Measurements from ENCODE around the gene SRGAP3.

DNA sequence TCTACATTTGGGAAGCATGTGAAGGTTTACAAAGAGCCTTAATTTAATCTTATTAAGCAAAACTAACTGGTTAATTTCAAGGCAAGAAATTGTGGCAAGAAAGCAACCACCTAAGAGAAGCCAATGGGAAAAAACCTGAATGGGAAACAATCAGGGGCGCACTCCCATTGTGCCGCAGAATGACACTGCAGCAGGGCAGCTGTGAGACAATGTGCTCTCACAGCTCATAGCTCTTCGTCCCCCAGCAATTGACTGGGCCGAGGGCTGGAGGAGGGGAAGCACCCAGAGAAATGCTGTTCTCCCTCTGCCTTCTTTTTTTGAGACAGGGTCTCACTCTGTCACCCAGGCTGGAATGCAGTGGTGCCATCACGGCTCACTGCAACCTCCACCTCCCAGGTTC, 192.9 kb downstream of the SRGAP3 start:
- TF ChIP-seq, protein P1, sequence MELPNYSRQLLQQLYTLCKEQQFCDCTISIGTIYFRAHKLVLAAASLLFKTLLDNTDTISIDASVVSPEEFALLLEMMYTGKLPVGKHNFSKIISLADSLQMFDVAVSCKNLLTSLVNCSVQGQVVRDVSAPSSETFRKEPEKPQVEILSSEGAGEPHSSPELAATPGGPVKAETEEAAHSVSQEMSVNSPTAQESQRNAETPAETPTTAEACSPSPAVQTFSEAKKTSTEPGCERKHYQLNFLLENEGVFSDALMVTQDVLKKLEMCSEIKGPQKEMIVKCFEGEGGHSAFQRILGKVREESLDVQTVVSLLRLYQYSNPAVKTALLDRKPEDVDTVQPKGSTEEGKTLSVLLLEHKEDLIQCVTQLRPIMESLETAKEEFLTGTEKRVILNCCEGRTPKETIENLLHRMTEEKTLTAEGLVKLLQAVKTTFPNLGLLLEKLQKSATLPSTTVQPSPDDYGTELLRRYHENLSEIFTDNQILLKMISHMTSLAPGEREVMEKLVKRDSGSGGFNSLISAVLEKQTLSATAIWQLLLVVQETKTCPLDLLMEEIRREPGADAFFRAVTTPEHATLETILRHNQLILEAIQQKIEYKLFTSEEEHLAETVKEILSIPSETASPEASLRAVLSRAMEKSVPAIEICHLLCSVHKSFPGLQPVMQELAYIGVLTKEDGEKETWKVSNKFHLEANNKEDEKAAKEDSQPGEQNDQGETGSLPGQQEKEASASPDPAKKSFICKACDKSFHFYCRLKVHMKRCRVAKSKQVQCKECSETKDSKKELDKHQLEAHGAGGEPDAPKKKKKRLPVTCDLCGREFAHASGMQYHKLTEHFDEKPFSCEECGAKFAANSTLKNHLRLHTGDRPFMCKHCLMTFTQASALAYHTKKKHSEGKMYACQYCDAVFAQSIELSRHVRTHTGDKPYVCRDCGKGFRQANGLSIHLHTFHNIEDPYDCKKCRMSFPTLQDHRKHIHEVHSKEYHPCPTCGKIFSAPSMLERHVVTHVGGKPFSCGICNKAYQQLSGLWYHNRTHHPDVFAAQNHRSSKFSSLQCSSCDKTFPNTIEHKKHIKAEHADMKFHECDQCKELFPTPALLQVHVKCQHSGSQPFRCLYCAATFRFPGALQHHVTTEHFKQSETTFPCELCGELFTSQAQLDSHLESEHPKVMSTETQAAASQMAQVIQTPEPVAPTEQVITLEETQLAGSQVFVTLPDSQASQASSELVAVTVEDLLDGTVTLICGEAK (IDR thresholded peaks at IDR 0.05; ENCODE audit: borderline replicate concordance), result no peak
- TF ChIP-seq, protein P2, sequence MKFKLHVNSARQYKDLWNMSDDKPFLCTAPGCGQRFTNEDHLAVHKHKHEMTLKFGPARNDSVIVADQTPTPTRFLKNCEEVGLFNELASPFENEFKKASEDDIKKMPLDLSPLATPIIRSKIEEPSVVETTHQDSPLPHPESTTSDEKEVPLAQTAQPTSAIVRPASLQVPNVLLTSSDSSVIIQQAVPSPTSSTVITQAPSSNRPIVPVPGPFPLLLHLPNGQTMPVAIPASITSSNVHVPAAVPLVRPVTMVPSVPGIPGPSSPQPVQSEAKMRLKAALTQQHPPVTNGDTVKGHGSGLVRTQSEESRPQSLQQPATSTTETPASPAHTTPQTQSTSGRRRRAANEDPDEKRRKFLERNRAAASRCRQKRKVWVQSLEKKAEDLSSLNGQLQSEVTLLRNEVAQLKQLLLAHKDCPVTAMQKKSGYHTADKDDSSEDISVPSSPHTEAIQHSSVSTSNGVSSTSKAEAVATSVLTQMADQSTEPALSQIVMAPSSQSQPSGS (IDR thresholded peaks at IDR 0.05; ENCODE audit: low read length), result no peak
- TF ChIP-seq, protein P3, sequence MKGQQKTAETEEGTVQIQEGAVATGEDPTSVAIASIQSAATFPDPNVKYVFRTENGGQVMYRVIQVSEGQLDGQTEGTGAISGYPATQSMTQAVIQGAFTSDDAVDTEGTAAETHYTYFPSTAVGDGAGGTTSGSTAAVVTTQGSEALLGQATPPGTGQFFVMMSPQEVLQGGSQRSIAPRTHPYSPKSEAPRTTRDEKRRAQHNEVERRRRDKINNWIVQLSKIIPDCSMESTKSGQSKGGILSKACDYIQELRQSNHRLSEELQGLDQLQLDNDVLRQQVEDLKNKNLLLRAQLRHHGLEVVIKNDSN (IDR thresholded peaks at IDR 0.05; ENCODE audit: borderline replicate concordance, extremely low read length, insufficient read depth, low read depth, low read length), result no peak
- TF ChIP-seq POLR2A (IDR thresholded peaks at IDR 0.05; ENCODE audit: low read depth, low read length) (no peak), POLR2AphosphoS2 (IDR thresholded peaks at IDR 0.05; ENCODE audit: low read depth, low read length) (no peak), RCOR1 (conservative IDR thresholded peaks at IDR 0.05; ENCODE audit: low read depth, low read length) (no peak), GATAD2B (conservative IDR thresholded peaks at IDR 0.05; ENCODE audit: low read depth) (no peak), CEBPB (IDR thresholded peaks at IDR 0.05; ENCODE audit: borderline replicate concordance in 1 of 2, low read depth in 2 of 2, low read length in 2 of 2) (no peak), CHD4 (IDR thresholded peaks at IDR 0.05) (no peak), RAD21 (IDR thresholded peaks at IDR 0.05; ENCODE audit: insufficient read depth, low read depth, low read length) (no peak), RELA (IDR thresholded peaks at IDR 0.05; ENCODE audit: borderline replicate concordance, partially characterized antibody) (no peak)
- TF ChIP-seq, protein P4, sequence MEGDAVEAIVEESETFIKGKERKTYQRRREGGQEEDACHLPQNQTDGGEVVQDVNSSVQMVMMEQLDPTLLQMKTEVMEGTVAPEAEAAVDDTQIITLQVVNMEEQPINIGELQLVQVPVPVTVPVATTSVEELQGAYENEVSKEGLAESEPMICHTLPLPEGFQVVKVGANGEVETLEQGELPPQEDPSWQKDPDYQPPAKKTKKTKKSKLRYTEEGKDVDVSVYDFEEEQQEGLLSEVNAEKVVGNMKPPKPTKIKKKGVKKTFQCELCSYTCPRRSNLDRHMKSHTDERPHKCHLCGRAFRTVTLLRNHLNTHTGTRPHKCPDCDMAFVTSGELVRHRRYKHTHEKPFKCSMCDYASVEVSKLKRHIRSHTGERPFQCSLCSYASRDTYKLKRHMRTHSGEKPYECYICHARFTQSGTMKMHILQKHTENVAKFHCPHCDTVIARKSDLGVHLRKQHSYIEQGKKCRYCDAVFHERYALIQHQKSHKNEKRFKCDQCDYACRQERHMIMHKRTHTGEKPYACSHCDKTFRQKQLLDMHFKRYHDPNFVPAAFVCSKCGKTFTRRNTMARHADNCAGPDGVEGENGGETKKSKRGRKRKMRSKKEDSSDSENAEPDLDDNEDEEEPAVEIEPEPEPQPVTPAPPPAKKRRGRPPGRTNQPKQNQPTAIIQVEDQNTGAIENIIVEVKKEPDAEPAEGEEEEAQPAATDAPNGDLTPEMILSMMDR (IDR thresholded peaks at IDR 0.05 in 2 of 3, conservative IDR thresholded peaks at IDR 0.05 in 1 of 3; ENCODE audit: control insufficient read depth in 2 of 3, extremely low read depth in 1 of 3, insufficient read depth in 1 of 3, low read depth in 3 of 3, low read length in 3 of 3), result no peak
- TF ChIP-seq, protein P5, sequence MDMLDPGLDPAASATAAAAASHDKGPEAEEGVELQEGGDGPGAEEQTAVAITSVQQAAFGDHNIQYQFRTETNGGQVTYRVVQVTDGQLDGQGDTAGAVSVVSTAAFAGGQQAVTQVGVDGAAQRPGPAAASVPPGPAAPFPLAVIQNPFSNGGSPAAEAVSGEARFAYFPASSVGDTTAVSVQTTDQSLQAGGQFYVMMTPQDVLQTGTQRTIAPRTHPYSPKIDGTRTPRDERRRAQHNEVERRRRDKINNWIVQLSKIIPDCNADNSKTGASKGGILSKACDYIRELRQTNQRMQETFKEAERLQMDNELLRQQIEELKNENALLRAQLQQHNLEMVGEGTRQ (IDR thresholded peaks at IDR 0.05; ENCODE audit: borderline replicate concordance, low read depth, low read length), result no peak
